Measurements from ENCODE around the gene RYR1. TPM values are rescaled to one million over a fixed set of nuclear protein-coding genes. Genes with fewer than 3 reads are reported as not detected.

RYR1 gene
- total and polyA plus RNA-seq, 2 of the 13 experiments (the other 11 are each of a cell fraction or from before 2014, with no cell fraction given) = 0.03 TPM; not detected in 1

GRCh38 chr19:38543807-38544568 lies 110.5 kb downstream of the RYR1 start (continued):
- TF ChIP-seq ARID3A (IDR thresholded peaks at IDR 0.05; ENCODE audit: low read depth, low read length) (no peak), SOX13 (IDR thresholded peaks at IDR 0.05) (no peak), SOX13 (CRISPR knock-in tag; conservative IDR thresholded peaks at IDR 0.05 in 1 of 2, IDR thresholded peaks at IDR 0.05 in 1 of 2) (no peak), ZNF232 (CRISPR knock-in tag; IDR thresholded peaks at IDR 0.05; ENCODE audit: borderline replicate concordance) (no peak), MAFK (conservative IDR thresholded peaks at IDR 0.05 in 1 of 2, IDR thresholded peaks at IDR 0.05 in 1 of 2; ENCODE audit: low read length in 2 of 2) (no peak), ZNF597 (CRISPR knock-in tag; IDR thresholded peaks at IDR 0.05) (no peak), ZNF570 (CRISPR knock-in tag; IDR thresholded peaks at IDR 0.05; ENCODE audit: borderline replicate concordance) (no peak), ZNF274 (CRISPR knock-in tag; IDR thresholded peaks at IDR 0.05) (no peak), KDM6A (CRISPR knock-in tag; IDR thresholded peaks at IDR 0.05; ENCODE audit: low read depth) (no peak), SRY (CRISPR knock-in tag; IDR thresholded peaks at IDR 0.05) (no peak), ZNF761 (CRISPR knock-in tag; conservative IDR thresholded peaks at IDR 0.05) (no peak), ZNF331 (CRISPR knock-in tag; IDR thresholded peaks at IDR 0.05) (no peak; the same call in 1 of the 2 replicates), ZMAT5 (CRISPR knock-in tag; IDR thresholded peaks at IDR 0.05; ENCODE audit: borderline replicate concordance, low read depth) (no peak), NR2F2 (IDR thresholded peaks at IDR 0.05; ENCODE audit: borderline replicate concordance, low read depth) (no peak), ZNF12 (CRISPR knock-in tag; IDR thresholded peaks at IDR 0.05) (no peak), GTF2F1 (IDR thresholded peaks at IDR 0.05; ENCODE audit: low read length) (no peak), CCDC6 (CRISPR knock-in tag; IDR thresholded peaks at IDR 0.05) (no peak), SIX1 (CRISPR knock-in tag; IDR thresholded peaks at IDR 0.05; ENCODE audit: borderline replicate concordance) (no peak), ZBTB2 (CRISPR knock-in tag; IDR thresholded peaks at IDR 0.05; ENCODE audit: low read depth) (no peak), XRCC5 (optimal IDR thresholded peaks at IDR 0.05; ENCODE audit: low read length) (peak; percentile 37), RORA (CRISPR knock-in tag; IDR thresholded peaks at IDR 0.05) (no peak), CREM (IDR thresholded peaks at IDR 0.05) (peak; percentile 22; the same call in 1 of the 2 replicates), CREM (CRISPR knock-in tag; IDR thresholded peaks at IDR 0.05) (no peak), ZNF564 (CRISPR knock-in tag; IDR thresholded peaks at IDR 0.05) (no peak)
